Endothelial cell of umbilical vein (primary cell): ENCODE data around the gene CACNA1C. TPM values are rescaled to one million over a fixed set of nuclear protein-coding genes. Genes with fewer than 3 reads are reported as not detected.

ENCODE experiments used
- BruUV-seq: library from RNA; stranded (reverse); fragments of 400-500 nt; replicated peaks from 2 replicates; lab custom pipeline; 2021; lab: Mats Ljungman, UMichigan
- CTCF ChIA-PET: fragments of 300-600, 350-600 bp; sonication (Branson Sonifier 250); formaldehyde crosslinking; loops from one replicate; lab custom pipeline; 2021; ENCODE audit warnings: antibody characterized with exemption, inconsistent platforms; lab: Charles Lee
- POLR2A ChIA-PET: fragments of 300-600, 350-600 bp; sonication (Branson Sonifier 250); formaldehyde crosslinking; loops from one replicate; lab custom pipeline; 2021; ENCODE audit warnings: antibody characterized with exemption, inconsistent platforms; lab: Charles Lee
- DNase-seq: peaks from one replicate; pipeline ENCODE4 v3.0.0-alpha.2; 2011; ENCODE audit warnings: low read depth, low spot score
- FAIRE-seq: peaks from 2 replicates; lab custom pipeline; 2011; peaks lifted over from hg19 to GRCh38; lab: Jason Lieb, UNC
- H2AFZ ChIP-seq: 2 replicates; pipeline ENCODE4 v1.6.0; 2012; ENCODE audit warnings: low read depth, low read length, control low read depth, inconsistent platforms
- H3K27ac ChIP-seq: 2 replicates; pipeline ENCODE4 v1.5.1; 2011; ENCODE audit warnings: low read depth, mild to moderate bottlenecking, control low read depth, low read length, moderate library complexity; ENCODE audit not compliant: insufficient read depth
- H3K27me3 ChIP-seq, 2 experiments: 2 replicates each; pipeline versions ENCODE4 v1.6.0 to v1.6.1; 2011; ENCODE audit warnings: low read length in 2 of 2, mixed read lengths in 1 of 2; ENCODE audit not compliant: control insufficient read depth in 2 of 2, insufficient read depth in 2 of 2
- H3K36me3 ChIP-seq, 2 experiments: 2 replicates in 1 of 2; 3 replicates in 1 of 2; pipeline ENCODE4 v1.5.1; 2011; ENCODE audit warnings: low read length in 2 of 2, mild to moderate bottlenecking in 1 of 2, moderate library complexity in 1 of 2; ENCODE audit not compliant: control insufficient read depth in 2 of 2, insufficient read depth in 2 of 2; ENCODE audit errors: extremely low read depth in 1 of 2
- H3K4me1 ChIP-seq: 3 replicates; pipeline ENCODE4 v1.5.1; 2011; ENCODE audit warnings: mild to moderate bottlenecking, low read length; ENCODE audit not compliant: control insufficient read depth, insufficient read depth; ENCODE audit errors: extremely low read depth
- H3K4me2 ChIP-seq: 2 replicates; pipeline ENCODE4 v1.6.1; 2011; ENCODE audit warnings: low read length, control low read depth, mixed read lengths; ENCODE audit not compliant: insufficient read depth
- H3K4me3 ChIP-seq, 3 experiments: fragments of 200-600 bp in 1 of 3; sonication (generic), shearing (Covaris generic) in 1 of 3; replicated peaks in 1 of 3; 2 replicates each; pipeline ENCODE4 v1.5.1; 2011 to 2016; ENCODE audit warnings: control low read depth in 3 of 3, low read length in 3 of 3, mild to moderate bottlenecking in 2 of 3, inconsistent platforms in 1 of 3, low read depth in 1 of 3, moderate library complexity in 1 of 3; ENCODE audit not compliant: insufficient read depth in 1 of 3
- H3K79me2 ChIP-seq: 2 replicates; pipeline ENCODE4 v1.6.0; 2012; ENCODE audit warnings: low read length, inconsistent platforms; ENCODE audit not compliant: control insufficient read depth, insufficient read depth
- H3K9ac ChIP-seq: replicated peaks from 2 replicates; pipeline ENCODE3; 2011; ENCODE audit warnings: low read length, control low read depth; ENCODE audit not compliant: insufficient read depth; ENCODE audit errors: extremely low read depth
- H3K9me1 ChIP-seq: replicated peaks from 3 replicates; pipeline ENCODE4 v1.6.0; 2011; ENCODE audit warnings: mild to moderate bottlenecking, low read length; ENCODE audit not compliant: control insufficient read depth, insufficient read depth; ENCODE audit errors: extremely low read depth
- H3K9me3 ChIP-seq: replicated peaks from 2 replicates; pipeline ENCODE4 v1.5.1; 2012; ENCODE audit warnings: low read length, inconsistent platforms; ENCODE audit not compliant: control insufficient read depth, insufficient read depth
- H4K20me1 ChIP-seq: replicated peaks from 2 replicates; pipeline ENCODE3; 2011; ENCODE audit warnings: mild to moderate bottlenecking, low read length; ENCODE audit not compliant: control insufficient read depth, insufficient read depth; ENCODE audit errors: extremely low read depth
- EZH2 ChIP-seq: IDR thresholded peaks from 2 replicates; pipeline ENCODE4 v1.6.1; 2012; ENCODE audit warnings: borderline replicate concordance, low read depth, mild to moderate bottlenecking, moderate library complexity, low read length, inconsistent platforms; ENCODE audit not compliant: severe bottlenecking
- FOS ChIP-seq: IDR thresholded peaks from 2 replicates; pipeline ENCODE4 v1.6.1; 2011; ENCODE audit warnings: mild to moderate bottlenecking, low read length, moderate library complexity, borderline replicate concordance; ENCODE audit not compliant: insufficient read depth
- GATA2 ChIP-seq: IDR thresholded peaks from 2 replicates; pipeline ENCODE4 v1.7.0; 2011; ENCODE audit warnings: low read depth, mild to moderate bottlenecking, moderate library complexity, mixed read lengths, low read length; ENCODE audit not compliant: insufficient read length, insufficient read depth
- JUN ChIP-seq: IDR thresholded peaks from 2 replicates; pipeline ENCODE4 v1.6.1; 2011; ENCODE audit warnings: borderline replicate concordance, low read depth; ENCODE audit not compliant: insufficient read length, insufficient read depth
- MYC ChIP-seq: IDR thresholded peaks from one replicate; pipeline ENCODE4 v1.6.1; 2011; ENCODE audit warnings: mild to moderate bottlenecking, low read depth, low read length
- POLR2A ChIP-seq: IDR thresholded peaks from 2 replicates; pipeline ENCODE4 v1.6.1; 2012; ENCODE audit warnings: low read depth, mild to moderate bottlenecking, control low read depth, low read length
- POLR2AphosphoS5 ChIP-seq: IDR thresholded peaks from 2 replicates; pipeline ENCODE4 v1.6.1; 2012; ENCODE audit warnings: low read depth, mild to moderate bottlenecking, control low read depth, low read length, moderate library complexity; ENCODE audit not compliant: insufficient read depth
- dilution Hi-C: fragments of 300-500 bp; cut with MboI; formaldehyde crosslinking; loops from one replicate; pipeline ENCODE4 v1.15.0; 2019; ENCODE audit warnings: low sequenced_read_pairs; ENCODE audit not compliant: extremely low pct_ligation_motif_present
- intact Hi-C: fragments of 100-400 bp; cut with micrococcal nuclease; formaldehyde crosslinking; loops from one replicate; pipeline ENCODE4 v1.10.0; 2022
- polyA plus RNA-seq, 4 experiments: library from polyadenylated mRNA; depleted of rRNA in 3 of 4; stranded (reverse) in 3 of 4; unstranded in 1 of 4; fragments of >200 nt; gene quantifications; 2 replicates each; pipeline versions ENCODE4 v1.2.1 to v1.2.3, GENCODE V29; 2011 to 2012; ENCODE audit warnings: missing spikeins in 1 of 4
- total RNA-seq: library from RNA; stranded (reverse); gene quantifications from 2 replicates; pipeline ENCODE4 v1.2.3, GENCODE V29; 2021
- TF ChIP-seq, protein P1 (sequence below), 2 donors: IDR thresholded peaks; 1 replicate in 1 of 2; 2 replicates in 1 of 2; pipeline ENCODE4 v1.5.1; 2011; ENCODE audit warnings: low read length in 2 of 2, mild to moderate bottlenecking in 2 of 2, moderate library complexity in 2 of 2, control low read depth in 1 of 2, inconsistent platforms in 1 of 2, low read depth in 1 of 2; ENCODE audit not compliant: insufficient read depth in 1 of 2; ENCODE audit errors: extremely low read depth in 1 of 2
- TF ChIP-seq, protein P2 (sequence below): IDR thresholded peaks from 2 replicates; pipeline ENCODE4 v1.6.1; 2011; ENCODE audit not compliant: insufficient read depth, insufficient read length

CACNA1C gene
- total and polyA plus RNA-seq, 2 donors (not counting 3 experiments of a cell fraction or from before 2014, with no cell fraction given), result not detected

DNA sequence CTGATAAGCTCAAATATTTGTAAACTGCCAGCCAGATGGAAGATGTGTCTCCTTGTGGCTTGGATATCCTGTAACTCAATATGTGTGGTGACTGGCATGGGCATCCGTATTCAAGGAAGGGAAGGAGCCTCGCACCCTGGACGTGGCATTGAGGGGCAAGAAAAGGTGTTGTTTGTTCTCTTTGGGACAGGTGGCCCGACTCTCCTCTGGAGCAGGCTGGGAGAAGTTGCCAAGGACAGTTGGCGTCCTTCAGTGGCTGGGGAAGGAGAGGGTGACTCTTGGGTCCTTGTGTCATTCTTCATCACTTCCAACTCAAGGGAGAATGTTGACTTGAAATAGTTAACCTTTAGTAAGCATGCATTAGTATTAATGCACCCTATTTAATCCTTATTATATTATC lies 39.6 kb downstream of the CACNA1C start:
- no TSS peak for BruUV-seq
- ChIA-PET POLR2A (no interaction called here), CTCF (no interaction called here)
- dilution Hi-C loops, result no loop called here
- DNase-seq (no peak), FAIRE-seq (no peak)
- no peaks in the 10 kb centered on the region for H4K20me1 ChIP-seq
- H3K4me1 ChIP-seq, result no peaks in the 10 kb centered on the region
- no peak overlapping the region for H3K27ac ChIP-seq
- no peaks in the 10 kb centered on the region for H3K9me1 ChIP-seq
- intact Hi-C loops, result no loop called here
- no peaks in the 10 kb centered on the region for H3K27me3 ChIP-seq
- no peak overlapping the region for H2AFZ ChIP-seq
- no peak overlapping the region for H3K4me3 ChIP-seq
- H3K36me3 ChIP-seq, result no peaks in the 10 kb centered on the region
- TF ChIP-seq, protein P1, sequence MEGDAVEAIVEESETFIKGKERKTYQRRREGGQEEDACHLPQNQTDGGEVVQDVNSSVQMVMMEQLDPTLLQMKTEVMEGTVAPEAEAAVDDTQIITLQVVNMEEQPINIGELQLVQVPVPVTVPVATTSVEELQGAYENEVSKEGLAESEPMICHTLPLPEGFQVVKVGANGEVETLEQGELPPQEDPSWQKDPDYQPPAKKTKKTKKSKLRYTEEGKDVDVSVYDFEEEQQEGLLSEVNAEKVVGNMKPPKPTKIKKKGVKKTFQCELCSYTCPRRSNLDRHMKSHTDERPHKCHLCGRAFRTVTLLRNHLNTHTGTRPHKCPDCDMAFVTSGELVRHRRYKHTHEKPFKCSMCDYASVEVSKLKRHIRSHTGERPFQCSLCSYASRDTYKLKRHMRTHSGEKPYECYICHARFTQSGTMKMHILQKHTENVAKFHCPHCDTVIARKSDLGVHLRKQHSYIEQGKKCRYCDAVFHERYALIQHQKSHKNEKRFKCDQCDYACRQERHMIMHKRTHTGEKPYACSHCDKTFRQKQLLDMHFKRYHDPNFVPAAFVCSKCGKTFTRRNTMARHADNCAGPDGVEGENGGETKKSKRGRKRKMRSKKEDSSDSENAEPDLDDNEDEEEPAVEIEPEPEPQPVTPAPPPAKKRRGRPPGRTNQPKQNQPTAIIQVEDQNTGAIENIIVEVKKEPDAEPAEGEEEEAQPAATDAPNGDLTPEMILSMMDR (IDR thresholded peaks at IDR 0.05; ENCODE audit: extremely low read depth in 1 of 2, insufficient read depth in 1 of 2, low read depth in 1 of 2, low read length in 2 of 2), result no peak
- TF ChIP-seq FOS, result no peak
- no peak for TF ChIP-seq GATA2
- TF ChIP-seq JUN, result no peak
- TF ChIP-seq EZH2, result no peak
- no peak for TF ChIP-seq POLR2A
- no peak for TF ChIP-seq MYC
- TF ChIP-seq, protein P2, sequence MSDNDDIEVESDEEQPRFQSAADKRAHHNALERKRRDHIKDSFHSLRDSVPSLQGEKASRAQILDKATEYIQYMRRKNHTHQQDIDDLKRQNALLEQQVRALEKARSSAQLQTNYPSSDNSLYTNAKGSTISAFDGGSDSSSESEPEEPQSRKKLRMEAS, result no peak
- no peak for TF ChIP-seq POLR2AphosphoS5
- H3K4me2 ChIP-seq, result no peak overlapping the region
- H3K9me3 ChIP-seq, result no peaks in the 10 kb centered on the region
- no peak overlapping the region for H3K9ac ChIP-seq
- no peaks in the 10 kb centered on the region for H3K79me2 ChIP-seq
